GM12875 (cell line): Measurements from ENCODE around the gene CBY1.

Experiments
- H3K4me3 ChIP-seq: one replicate; pipeline ENCODE4 v1.5.1; 2011; ENCODE audit warnings: low read depth, low read length, control low read depth
- TF ChIP-seq, protein P1 (sequence below): IDR thresholded peaks from 2 replicates; pipeline ENCODE4 v1.5.1; 2011; ENCODE audit warnings: low read depth, mild to moderate bottlenecking, control low read depth, inconsistent platforms, low read length, moderate library complexity, borderline replicate concordance; ENCODE audit not compliant: insufficient read depth

CBY1 gene

DNA sequence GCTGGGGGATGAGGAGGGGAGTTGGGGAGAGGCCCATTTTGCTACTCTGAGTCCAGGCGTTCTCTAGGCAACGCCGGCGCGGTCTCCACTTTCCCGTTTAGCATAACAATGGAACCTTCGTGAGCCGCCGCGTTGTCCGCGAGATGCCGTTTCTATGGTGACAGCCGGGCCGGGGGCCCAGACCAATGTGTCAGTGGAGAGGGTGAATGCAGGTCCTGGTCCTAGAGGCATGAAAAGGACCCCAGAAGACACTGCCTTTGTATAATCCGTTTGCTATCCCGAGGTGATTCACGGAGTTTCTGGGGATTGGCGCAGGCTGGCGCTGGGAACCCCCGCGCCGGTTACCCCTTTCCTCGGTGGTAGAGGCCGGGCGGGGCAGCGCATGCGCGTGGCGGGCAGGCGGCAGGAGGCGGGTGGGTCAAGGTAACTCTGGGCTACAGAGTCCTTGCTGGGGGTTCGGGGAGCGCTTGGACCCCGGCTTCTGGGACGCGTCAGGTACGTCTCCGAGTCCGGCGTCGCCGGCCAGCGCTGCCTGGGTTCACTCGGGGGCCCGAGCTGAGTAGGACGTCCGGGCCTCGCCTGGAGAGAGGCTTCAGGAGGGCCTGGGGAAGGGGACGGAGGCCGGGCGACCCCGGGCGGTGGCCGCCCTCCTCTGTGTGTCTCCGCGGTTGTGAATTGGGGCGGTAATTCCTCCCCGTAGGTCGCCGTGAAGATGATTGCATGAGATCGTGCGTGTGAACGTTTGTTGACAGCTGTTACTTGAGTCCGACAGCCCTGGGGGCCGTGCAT is at the start of gene CBY1, which contains the start of gene FAM227A:
CBY1 (plus strand) TSS at position 383 of the 789 bp plus-strand sequence. CDS start 11,417 bp downstream, outside the sequence.
FAM227A (minus strand) TSS at position 137 of the 789 bp plus-strand sequence. CDS start 6,224 bp downstream, outside the sequence.
- H3K4me3 ChIP-seq = peak within 1 kb of the TSS; percentile 91
- TF ChIP-seq, protein P1, sequence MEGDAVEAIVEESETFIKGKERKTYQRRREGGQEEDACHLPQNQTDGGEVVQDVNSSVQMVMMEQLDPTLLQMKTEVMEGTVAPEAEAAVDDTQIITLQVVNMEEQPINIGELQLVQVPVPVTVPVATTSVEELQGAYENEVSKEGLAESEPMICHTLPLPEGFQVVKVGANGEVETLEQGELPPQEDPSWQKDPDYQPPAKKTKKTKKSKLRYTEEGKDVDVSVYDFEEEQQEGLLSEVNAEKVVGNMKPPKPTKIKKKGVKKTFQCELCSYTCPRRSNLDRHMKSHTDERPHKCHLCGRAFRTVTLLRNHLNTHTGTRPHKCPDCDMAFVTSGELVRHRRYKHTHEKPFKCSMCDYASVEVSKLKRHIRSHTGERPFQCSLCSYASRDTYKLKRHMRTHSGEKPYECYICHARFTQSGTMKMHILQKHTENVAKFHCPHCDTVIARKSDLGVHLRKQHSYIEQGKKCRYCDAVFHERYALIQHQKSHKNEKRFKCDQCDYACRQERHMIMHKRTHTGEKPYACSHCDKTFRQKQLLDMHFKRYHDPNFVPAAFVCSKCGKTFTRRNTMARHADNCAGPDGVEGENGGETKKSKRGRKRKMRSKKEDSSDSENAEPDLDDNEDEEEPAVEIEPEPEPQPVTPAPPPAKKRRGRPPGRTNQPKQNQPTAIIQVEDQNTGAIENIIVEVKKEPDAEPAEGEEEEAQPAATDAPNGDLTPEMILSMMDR = no peak

DNA sequence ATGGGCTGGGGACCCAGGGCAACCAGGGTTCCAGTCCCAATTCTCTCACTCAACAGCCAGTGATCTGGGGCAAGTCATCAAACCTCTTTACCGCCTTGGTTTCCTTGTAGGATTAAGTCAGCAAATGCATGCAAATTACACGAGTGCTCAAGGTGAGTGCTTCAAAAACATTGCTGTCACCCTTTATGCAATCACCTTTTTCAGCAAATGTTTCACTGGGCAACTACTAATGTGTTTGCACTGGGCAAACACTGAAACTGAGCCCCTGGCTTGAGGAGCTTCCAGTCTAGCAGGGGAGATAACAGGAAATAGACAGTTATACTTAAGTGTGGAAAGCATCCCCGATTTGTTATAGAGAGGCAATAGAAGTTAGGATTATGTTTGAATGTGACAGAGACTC is 48.8 kb upstream of the CBY1 start:
- TF ChIP-seq, protein P1 = no peak
- no peak overlapping the region for H3K4me3 ChIP-seq

DNA sequence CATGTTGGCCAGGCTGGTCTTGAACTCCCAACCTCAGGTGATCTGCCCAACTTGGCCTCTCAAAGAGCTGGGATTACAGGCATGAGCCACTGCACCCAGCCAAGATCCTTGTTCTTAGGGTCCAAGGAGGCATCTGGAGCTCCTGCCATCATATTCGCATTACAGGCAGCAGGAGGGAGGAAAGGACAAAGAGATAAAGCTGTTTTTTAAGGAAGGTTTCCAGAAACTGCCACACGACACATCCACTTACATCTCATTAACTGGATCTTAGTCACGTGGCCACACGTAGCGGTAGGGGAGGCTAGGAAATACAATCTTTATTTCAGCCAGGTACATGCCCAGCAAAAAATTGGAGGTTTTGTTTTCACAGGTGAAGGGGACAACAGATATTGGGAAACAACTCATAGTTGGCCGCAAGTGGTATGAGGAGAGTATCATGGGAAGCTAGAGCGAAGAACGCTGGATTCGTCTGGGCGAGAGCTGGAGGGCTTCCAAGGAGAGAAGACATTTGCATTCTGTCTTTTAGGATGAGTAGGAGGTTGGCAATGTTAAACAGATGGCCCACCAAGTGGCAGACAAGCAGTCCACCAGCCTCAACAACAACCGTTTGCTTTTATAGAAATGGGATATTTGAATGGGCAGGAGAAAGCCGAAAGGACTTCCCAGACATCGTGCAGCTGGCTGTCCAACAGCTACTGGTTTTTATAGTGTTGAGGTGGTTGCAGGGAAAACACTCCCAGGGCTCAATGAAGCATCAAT is 47.3 kb upstream of the CBY1 start:
- TF ChIP-seq, protein P1 = no peak
- H3K4me3 ChIP-seq = no peak overlapping the region

DNA sequence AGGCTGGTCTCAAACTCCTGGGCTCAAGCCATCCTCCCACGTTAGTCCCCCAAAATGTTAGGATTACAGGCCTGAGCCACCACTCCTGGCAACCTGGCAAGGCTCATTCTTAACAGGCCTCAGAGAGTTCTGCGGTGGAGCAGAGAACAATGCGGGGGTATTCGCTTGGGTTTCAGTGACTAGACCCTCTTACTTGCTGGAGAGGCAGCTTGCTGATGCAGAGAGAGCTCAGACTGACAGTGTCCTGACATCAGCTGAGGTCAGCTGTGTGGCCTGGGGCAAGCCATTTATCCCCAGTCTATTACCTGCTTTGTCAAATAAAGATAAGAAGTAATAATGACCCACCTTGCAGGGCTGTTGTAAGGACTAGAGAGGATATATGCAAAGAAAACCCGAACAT is 46.2 kb upstream of the CBY1 start:
- TF ChIP-seq, protein P1 = no peak
- no peak overlapping the region for H3K4me3 ChIP-seq

DNA sequence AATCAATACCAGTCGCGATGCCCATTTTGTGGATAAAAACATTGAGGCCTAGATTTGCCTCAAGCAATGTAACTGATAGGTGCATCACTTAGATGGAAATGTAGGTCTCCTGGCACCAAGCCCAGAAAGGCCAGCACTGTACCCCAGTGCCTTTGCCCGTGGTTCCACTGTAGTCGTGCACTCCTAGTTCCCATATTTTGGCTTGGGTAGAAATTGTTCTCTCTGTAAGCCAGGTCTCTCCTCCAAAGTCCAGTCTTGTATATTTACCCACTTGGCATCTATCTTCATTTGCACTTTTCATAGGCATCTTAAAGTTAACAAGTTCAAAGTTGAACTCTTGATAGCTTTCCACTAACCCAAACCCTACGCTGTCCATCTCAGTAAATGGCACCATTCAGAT is 44.9 kb upstream of the CBY1 start:
- H3K4me3 ChIP-seq = no peak overlapping the region
- TF ChIP-seq, protein P1 = no peak

DNA sequence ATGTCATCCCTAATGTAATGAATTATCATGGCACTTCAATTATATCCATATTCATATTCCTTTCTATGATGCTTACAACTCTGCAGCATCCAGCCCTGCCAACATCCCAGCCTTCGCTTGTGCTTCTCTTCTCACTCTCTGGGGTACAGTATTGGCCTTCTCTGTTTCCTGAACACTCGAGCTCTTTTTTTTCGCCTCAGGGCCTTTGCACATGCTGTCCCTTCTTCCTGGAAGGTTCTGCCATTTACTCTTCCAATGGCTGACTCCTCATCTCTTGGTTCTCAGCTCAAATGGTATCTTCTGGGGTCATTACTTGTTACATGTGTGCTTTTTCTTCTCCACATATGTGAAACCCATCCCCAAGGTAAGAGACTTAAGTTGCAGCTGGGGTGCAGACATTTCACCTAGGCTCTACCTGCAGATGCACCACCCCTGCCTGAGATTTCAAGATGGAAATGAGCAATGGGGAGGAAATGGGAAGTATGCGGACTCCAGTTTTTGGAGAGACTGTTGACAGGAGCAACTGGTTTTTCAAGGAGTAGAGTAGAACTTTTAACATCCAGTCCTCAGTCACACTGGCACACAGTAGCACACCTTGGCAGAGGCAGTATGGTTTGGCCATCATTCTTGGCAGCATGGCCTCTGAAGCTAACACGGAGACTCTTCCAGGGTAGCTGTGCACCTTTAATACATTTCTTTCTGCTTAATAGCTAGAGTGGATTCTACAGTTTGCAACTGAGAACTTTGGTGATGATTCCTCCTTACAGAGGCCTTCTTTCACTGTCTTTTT is 44.0 kb upstream of the CBY1 start:
- H3K4me3 ChIP-seq = no peak overlapping the region
- TF ChIP-seq, protein P1 = no peak
